GM23248 (cell line): ENCODE results near the gene DPP6.

Experiments used
- EZH2 ChIP-seq: fragments of 200-600 bp; sonication (generic); IDR thresholded peaks from 2 replicates; pipeline ENCODE4 v1.6.1; 2018; ENCODE audit warnings: antibody characterized with exemption, mild to moderate bottlenecking; ENCODE audit not compliant: insufficient read depth, poor library complexity, severe bottlenecking
- EZH2phosphoT487 ChIP-seq: fragments of 200-600 bp; sonication (generic); IDR thresholded peaks from 2 replicates; pipeline ENCODE4 v1.6.1; 2018; ENCODE audit warnings: antibody characterized with exemption, moderate library complexity, mild to moderate bottlenecking, low read depth; ENCODE audit not compliant: insufficient read depth

- TF ChIP-seq EZH2 (no peak), EZH2phosphoT487 (no peak)
These were observed 354.1 kb downstream of the DPP6 start for GRCh38 chr7:154406312-154406711.
